Measurements from ENCODE around the gene EYS.

DNA sequence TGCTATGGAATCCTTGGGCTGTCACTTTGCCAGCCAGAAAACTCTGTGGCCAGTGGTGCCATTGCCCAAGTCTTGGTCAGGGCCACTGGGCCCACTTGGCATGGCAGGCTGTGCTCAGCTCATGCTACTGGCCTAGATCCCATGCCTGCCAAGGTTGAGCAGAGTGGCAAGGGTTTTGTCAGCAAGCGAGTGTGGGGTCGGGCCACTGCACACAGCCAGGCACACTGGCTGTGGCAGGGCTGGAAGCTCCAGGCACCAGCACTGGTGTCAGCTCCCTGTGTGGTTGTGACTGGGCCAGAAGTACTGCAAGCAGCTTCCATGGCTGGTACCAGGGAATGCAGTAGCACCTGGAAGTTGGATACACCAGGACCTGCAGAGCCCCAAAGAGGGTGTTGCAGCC lies 846.8 kb downstream of the EYS start:
- TF ChIP-seq, protein P1, sequence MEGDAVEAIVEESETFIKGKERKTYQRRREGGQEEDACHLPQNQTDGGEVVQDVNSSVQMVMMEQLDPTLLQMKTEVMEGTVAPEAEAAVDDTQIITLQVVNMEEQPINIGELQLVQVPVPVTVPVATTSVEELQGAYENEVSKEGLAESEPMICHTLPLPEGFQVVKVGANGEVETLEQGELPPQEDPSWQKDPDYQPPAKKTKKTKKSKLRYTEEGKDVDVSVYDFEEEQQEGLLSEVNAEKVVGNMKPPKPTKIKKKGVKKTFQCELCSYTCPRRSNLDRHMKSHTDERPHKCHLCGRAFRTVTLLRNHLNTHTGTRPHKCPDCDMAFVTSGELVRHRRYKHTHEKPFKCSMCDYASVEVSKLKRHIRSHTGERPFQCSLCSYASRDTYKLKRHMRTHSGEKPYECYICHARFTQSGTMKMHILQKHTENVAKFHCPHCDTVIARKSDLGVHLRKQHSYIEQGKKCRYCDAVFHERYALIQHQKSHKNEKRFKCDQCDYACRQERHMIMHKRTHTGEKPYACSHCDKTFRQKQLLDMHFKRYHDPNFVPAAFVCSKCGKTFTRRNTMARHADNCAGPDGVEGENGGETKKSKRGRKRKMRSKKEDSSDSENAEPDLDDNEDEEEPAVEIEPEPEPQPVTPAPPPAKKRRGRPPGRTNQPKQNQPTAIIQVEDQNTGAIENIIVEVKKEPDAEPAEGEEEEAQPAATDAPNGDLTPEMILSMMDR (IDR thresholded peaks at IDR 0.05), result no peak
- TF ChIP-seq POLR2A (IDR thresholded peaks at IDR 0.05; ENCODE audit: low read depth) (no peak), POLR2AphosphoS5 (IDR thresholded peaks at IDR 0.05) (no peak), EP300 (IDR thresholded peaks at IDR 0.05) (no peak)
